MCF 10A (cell line): ENCODE results near the gene PARD3. TPM values are rescaled to one million over a fixed set of nuclear protein-coding genes. Genes with fewer than 3 reads are reported as not detected.

ENCODE experiments used
- BruUV-seq: library from RNA; stranded (reverse); fragments of 400-500 nt; replicated peaks from 2 replicates; lab custom pipeline; 2021; lab: Mats Ljungman, UMichigan
- CTCF ChIA-PET: fragments of 300-600 bp; sonication (Branson Sonifier 250); formaldehyde crosslinking; extraction: SDS; loops from one replicate; lab custom pipeline; 2021; ENCODE audit warnings: antibody characterized with exemption, inconsistent platforms; lab: Yijun Ruan, JAX
- POLR2A ChIA-PET: fragments of 300-600, 350-650 bp; sonication (Branson Sonifier 250); formaldehyde crosslinking; extraction: SDS; loops from one replicate; lab custom pipeline; 2020; ENCODE audit warnings: antibody characterized with exemption, inconsistent platforms; lab: Yijun Ruan, JAX
- DNase-seq: peaks from one replicate; pipeline ENCODE4 v3.0.0-alpha.2; 2018; ENCODE audit not compliant: unreplicated experiment
- H3K27ac Mint-ChIP-seq: one replicate; pipeline ENCODE4 v1.8.0; 2022; ENCODE audit warnings: mild to moderate bottlenecking, low read depth, mixed read lengths; ENCODE audit not compliant: unreplicated experiment
- H3K27me3 Mint-ChIP-seq: one replicate; pipeline ENCODE4 v1.8.0; 2022; ENCODE audit warnings: mixed read lengths; ENCODE audit not compliant: insufficient read depth, unreplicated experiment
- H3K36me3 Mint-ChIP-seq: one replicate; pipeline ENCODE4 v1.8.0; 2022; ENCODE audit warnings: mild to moderate bottlenecking, moderate library complexity, mixed read lengths; ENCODE audit not compliant: insufficient read depth, unreplicated experiment
- H3K4me1 Mint-ChIP-seq: one replicate; pipeline ENCODE4 v1.8.0; 2022; ENCODE audit warnings: mixed read lengths; ENCODE audit not compliant: insufficient read depth, unreplicated experiment
- H3K4me3 Mint-ChIP-seq: one replicate; pipeline ENCODE4 v1.8.0; 2022; ENCODE audit warnings: mild to moderate bottlenecking, moderate library complexity, mixed read lengths; ENCODE audit not compliant: unreplicated experiment
- H3K9me3 Mint-ChIP-seq: one replicate; pipeline ENCODE4 v1.8.0; 2022; ENCODE audit warnings: mixed read lengths; ENCODE audit not compliant: unreplicated experiment
- intact Hi-C: fragments of 100-400 bp; cut with micrococcal nuclease; formaldehyde crosslinking; loops from 2 replicates; pipeline ENCODE4 v1.14.1; 2022
- total RNA-seq: library from RNA; stranded (reverse); gene quantifications from 2 replicates; pipeline ENCODE4 v1.2.3, GENCODE V29; 2022
- TF ChIP-seq, protein P1 (sequence below): fragments of 200-600 bp; IDR thresholded peaks from one replicate; pipeline ENCODE4 v1.8.0; 2022; ENCODE audit warnings: antibody characterized with exemption, mild to moderate bottlenecking; ENCODE audit not compliant: unreplicated experiment

PARD3 gene
- total RNA-seq, 1 experiment from 2014 or later, result 70.0 TPM

DNA sequence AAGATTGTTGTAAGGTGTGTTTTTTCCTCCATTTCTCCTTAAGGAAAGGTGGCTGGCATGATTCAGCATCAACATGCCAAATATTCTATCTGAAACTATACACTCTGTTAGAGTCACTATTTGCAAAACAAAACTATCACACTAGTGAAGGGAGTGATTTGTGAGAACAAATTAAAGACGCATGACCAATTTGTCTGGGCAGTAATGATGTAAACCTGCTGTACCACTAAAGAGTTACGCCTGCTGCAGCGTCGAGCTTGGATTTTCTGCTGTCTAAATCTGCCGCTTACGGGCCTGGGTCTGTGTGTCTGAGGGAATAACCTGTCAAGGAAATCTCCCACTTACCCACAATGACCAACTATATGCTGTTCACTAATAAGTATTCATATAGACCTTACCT, 648.3 kb downstream of the PARD3 start:
- intact Hi-C loops, result no loop called here
- Mint-ChIP-seq H3K27ac (no peak overlapping the region), H3K9me3 (no peaks in the 10 kb centered on the region), H3K4me3 (no peak overlapping the region), H3K36me3 (peaks cover 7% of the 10 kb centered on the region), H3K27me3 (no peaks in the 10 kb centered on the region), H3K4me1 (peaks cover 18% of the 10 kb centered on the region)
- TF ChIP-seq, protein P1, sequence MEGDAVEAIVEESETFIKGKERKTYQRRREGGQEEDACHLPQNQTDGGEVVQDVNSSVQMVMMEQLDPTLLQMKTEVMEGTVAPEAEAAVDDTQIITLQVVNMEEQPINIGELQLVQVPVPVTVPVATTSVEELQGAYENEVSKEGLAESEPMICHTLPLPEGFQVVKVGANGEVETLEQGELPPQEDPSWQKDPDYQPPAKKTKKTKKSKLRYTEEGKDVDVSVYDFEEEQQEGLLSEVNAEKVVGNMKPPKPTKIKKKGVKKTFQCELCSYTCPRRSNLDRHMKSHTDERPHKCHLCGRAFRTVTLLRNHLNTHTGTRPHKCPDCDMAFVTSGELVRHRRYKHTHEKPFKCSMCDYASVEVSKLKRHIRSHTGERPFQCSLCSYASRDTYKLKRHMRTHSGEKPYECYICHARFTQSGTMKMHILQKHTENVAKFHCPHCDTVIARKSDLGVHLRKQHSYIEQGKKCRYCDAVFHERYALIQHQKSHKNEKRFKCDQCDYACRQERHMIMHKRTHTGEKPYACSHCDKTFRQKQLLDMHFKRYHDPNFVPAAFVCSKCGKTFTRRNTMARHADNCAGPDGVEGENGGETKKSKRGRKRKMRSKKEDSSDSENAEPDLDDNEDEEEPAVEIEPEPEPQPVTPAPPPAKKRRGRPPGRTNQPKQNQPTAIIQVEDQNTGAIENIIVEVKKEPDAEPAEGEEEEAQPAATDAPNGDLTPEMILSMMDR, result no peak
- ChIA-PET POLR2A (no interaction called here), CTCF (no interaction called here)
- DNase-seq, result no peak
- BruUV-seq, result no TSS peak

DNA sequence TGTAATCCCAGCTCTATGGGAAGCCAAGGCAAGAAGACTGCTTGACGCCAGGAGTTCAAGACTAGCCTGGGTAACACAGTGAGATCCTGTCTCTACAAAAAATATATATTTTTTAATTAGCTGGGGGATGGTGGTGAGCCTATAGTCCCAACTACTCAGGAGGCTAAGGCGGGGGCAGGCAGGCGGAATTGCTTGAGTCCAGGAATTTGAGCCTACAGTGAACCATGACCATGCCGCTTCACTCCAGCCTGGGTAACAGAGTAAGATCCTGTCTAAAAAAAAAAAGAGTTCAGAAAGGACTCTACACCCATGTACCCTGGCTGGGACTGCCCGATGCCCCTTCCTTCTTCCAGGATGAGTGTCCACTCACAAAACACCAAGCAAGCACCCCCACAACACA, 648.7 kb downstream of the PARD3 start:
- no peak for DNase-seq
- TF ChIP-seq, protein P1, result no peak
- ChIA-PET POLR2A (interaction anchor here (0.9 kb wide), 1 partner anchor 10 kb away, joined by 3 read pairs; no protein-coding TSS in a partner anchor), CTCF (interaction anchor here (0.6 to 1.3 kb wide), 2 partner anchors 374 to 973 kb away, joined by 3 to 4 read pairs; no protein-coding TSS in a partner anchor)
- Mint-ChIP-seq H3K27ac (no peak overlapping the region), H3K36me3 (peaks cover 7% of the 10 kb centered on the region), H3K4me1 (peaks cover 18% of the 10 kb centered on the region), H3K4me3 (no peak overlapping the region), H3K9me3 (no peaks in the 10 kb centered on the region), H3K27me3 (no peaks in the 10 kb centered on the region)
- intact Hi-C loops, result no loop called here
- BruUV-seq, result no TSS peak

DNA sequence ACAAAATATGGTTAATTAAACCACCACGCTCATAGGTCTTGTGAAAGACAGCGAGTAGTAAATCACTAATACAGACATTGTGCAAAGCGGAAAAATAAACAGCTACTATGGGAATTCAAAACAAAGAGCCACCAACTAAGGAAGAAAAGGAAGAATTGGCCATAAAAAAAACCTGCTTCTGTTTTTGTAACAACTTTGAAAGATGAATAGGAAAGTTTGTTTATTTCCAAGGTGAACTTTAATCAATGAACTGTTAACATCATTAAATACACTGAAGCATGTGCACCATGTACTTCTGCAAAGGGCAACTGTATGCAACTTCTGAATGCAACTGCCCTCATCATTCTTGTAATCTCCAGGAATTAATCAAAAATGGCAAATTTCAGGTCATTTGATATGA, 651.1 kb downstream of the PARD3 start:
- Mint-ChIP-seq H3K27me3 (no peaks in the 10 kb centered on the region), H3K27ac (no peak overlapping the region), H3K4me3 (no peak overlapping the region), H3K4me1 (peaks cover 18% of the 10 kb centered on the region), H3K9me3 (no peaks in the 10 kb centered on the region), H3K36me3 (peaks cover 3% of the 10 kb centered on the region)
- TF ChIP-seq, protein P1, result no peak
- POLR2A ChIA-PET, result interaction anchor here (0.6 kb wide), 1 partner anchor 527 kb away, joined by 3 read pairs; no protein-coding TSS in a partner anchor
- no TSS peak for BruUV-seq
- intact Hi-C loops, result no loop called here
- no peak for DNase-seq
- CTCF ChIA-PET, result no interaction called here

DNA sequence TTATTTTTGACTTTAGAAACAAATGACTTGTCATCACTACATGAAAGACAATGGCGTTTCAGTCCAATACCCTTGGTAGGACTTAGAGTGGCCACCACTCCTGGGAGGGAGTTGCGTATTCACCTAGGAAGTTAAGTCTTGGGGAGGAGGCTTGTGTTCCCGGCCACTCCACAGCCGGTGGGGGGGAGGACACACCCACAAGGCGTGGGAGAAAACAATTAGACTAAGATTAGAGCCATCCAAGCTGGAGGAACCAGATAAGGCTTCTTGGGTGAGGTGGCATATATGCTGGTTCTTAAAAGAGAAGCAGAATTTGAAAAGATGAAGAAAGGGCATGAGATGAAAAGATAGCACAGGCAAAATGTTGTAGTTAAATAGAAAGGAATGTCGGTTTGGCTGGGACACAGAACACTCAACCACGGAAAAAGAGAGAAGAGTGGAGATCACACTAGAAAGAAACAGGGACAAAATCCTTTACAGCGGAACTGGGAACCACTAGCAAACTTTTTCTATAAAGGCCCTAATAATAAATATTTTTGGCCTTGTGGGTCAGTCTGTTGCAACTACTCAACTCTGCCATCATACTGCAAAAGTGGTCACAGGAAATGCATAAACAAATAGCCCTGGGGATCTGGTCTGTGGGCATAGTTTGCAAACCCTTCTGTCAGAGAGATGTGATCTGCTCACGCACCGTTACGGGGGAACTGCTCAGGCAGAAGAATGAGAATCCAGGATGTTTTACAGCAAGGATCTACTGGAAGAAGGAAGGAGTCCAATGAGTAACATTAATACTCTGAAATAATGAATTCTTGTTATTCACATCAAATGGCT, 651.8 kb downstream of the PARD3 start:
- H3K27me3 Mint-ChIP-seq, result no peaks in the 10 kb centered on the region
- DNase-seq, result no peak
- ChIA-PET CTCF (no interaction called here), POLR2A (no interaction called here)
- H3K36me3 Mint-ChIP-seq, result no peaks in the 10 kb centered on the region
- no peak overlapping the region for H3K4me3 Mint-ChIP-seq
- TF ChIP-seq, protein P1, result no peak
- no peak overlapping the region for H3K27ac Mint-ChIP-seq
- H3K4me1 Mint-ChIP-seq, result peaks cover 18% of the 10 kb centered on the region
- intact Hi-C loops, result no loop called here
- H3K9me3 Mint-ChIP-seq, result no peaks in the 10 kb centered on the region
- BruUV-seq, result no TSS peak
